GM18519 (cell line): ENCODE measurements around the gene SCGB2B2.
"Not testable (repeated sequence)": the region's sequence is repeated elsewhere in the genome, so short reads cannot be mapped to it uniquely, and the experiment has no call there.

ENCODE experiments used
- ATAC-seq: cut with Tn5 transposase; IDR thresholded peaks from one replicate; pipeline ENCODE4 v1.9.1; 2021; ENCODE audit warnings: mild to moderate bottlenecking, moderate library complexity; ENCODE audit not compliant: unreplicated experiment, low FRiP score

SCGB2B2 gene

GRCh38 chr19:34671972-34672371 lies 5.0 kb downstream of the SCGB2B2 start:
- no peak for ATAC-seq

GRCh38 chr19:34669305-34669704 lies 7.7 kb downstream of the SCGB2B2 start:
- no peak for ATAC-seq

- not testable (repeated sequence) for ATAC-seq
These were observed 8.3 kb downstream of the SCGB2B2 start for GRCh38 chr19:34668690-34669089.

GRCh38 chr19:34668077-34668689 lies 8.8 kb downstream of the SCGB2B2 start:
- ATAC-seq = not testable (repeated sequence)

DNA sequence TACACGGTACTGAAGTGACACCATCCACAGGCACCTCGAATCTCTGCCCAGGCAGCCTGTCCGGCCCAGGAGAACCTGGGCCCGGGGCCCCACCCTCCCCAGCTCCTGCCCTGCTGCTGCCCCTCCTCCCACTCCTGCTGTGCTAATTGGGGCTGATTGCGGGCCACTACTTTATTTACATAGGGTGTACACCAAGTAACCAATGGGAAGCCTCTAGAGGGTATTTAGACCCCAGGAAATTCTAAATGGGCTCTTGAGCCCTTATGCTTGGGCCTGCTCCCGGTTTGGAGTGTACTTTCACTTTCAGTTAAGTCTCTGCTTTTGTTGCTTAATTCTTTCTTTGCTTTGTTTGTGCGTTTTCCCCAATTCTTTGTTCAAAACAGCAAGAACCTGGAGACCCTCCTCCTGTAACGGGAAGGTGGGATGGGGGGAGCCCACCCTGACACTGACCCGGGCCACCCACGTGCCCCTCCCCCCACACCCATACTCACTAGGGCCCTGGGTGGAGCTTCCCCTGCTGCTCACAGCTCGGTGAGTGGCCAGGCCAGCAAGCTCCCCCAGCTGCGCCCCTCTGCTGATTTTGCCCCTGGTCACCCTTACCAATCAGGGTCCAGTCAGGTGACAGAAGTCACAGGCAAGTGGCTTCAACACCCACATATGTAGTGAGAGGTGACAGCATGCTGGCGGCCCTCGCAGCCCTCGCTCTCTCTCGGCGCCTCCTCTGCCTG lies 9.4 kb downstream of the SCGB2B2 start:
- no peak for ATAC-seq

GRCh38 chr19:34666958-34667265 lies 10.0 kb downstream of the SCGB2B2 start:
- ATAC-seq = no peak

GRCh38 chr19:34666200-34666957 lies 10.6 kb downstream of the SCGB2B2 start:
- no peak for ATAC-seq

DNA sequence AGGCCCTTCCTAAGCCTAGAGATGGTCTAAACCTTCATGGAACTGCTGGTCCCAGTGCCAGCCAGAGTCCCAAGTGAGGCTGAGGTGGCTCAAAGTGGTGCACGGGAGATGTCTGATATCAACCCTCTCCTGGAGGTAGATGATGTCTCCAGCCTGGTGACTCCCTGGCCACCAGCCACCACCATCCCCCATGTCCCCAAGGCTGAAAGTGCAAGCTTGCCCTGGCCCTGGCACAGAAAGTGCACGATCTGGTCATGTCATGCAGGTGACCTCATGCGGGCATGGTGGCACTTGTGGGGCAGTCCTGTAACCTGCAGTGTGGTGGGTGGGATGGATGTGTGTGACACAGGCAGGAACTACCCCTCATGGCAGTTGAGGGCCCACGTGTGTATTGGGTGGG lies 11.7 kb downstream of the SCGB2B2 start:
- not testable (repeated sequence) for ATAC-seq

- ATAC-seq = no peak
These were observed 12.1 kb downstream of the SCGB2B2 start for GRCh38 chr19:34664870-34665269.

DNA sequence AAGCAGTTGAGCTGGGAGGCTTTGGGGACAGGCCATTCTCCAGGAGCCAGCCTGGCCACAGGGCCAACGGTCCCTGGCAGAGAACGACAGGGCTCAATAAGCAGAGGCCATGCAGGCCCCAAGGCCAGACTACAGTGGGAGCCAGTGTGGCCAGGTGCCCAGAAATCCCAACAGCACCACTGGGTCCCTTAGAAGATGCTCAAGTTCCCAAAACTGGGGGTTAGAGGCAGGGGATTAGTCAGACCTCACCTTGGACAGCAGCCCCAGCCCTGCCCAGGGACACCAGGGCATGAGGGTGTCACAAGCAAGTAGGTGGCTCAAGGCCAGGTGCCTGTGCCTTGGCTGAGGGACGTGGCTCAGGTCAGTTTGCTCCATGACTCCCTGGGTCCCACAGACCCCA lies 12.8 kb downstream of the SCGB2B2 start:
- no peak for ATAC-seq

DNA sequence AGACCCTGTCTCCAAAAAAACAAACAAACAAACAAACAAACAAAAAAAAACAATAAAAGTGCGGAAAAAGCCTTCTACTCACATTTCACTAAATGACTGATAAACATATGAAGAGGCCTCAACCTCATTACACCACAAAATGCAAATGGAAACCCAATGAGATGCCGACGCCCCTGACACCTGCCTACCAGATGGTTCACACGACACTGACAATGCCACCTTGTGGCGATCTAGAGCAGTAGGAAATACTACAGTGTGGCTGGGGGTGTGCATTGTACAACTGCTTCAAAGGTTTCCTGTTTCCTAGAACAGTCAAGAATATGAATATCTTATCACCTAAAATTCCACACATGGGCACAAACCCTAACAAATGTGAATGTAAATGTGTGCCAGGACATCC lies 14.0 kb downstream of the SCGB2B2 start:
- no peak for ATAC-seq

DNA sequence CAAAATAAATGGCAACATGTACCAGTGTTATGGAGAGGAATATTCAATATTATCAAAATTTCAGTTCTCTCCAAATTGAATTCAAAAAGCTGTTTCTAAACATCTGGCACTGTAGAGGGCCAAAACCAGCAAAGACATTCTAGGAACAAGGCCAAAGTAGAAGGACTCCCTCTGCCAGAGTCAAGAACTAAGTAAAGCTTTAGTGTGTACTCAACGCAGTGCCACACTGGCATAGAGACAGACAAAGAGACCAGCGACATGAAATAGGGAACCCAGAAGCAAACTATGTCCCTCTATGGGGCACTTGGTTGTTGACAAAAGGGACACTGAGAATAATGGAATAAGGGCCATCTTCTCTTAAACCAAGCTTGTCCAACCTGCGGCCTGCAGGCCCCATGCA lies 15.6 kb downstream of the SCGB2B2 start:
- ATAC-seq = no peak

GRCh38 chr19:34655651-34656050 lies 21.3 kb downstream of the SCGB2B2 start:
- ATAC-seq = no peak

DNA sequence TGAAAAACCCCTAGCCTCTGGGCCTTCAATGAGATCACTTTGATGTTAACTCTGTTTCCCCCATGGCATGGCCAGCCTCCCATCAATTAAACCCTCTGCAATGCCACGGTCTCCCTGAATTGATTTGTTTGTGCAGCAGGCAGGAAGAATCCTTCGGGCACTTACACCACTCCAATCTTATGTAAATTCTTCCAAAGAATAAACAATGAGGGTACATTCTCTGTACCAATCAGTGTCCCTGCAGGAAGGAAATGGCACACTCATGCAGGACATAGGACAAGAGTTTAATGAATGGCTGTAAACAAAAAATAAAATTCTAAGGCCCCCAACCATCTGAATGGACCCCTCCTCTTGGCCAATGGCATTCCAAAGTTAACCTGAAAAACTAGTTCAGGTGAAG lies 22.2 kb downstream of the SCGB2B2 start:
- no peak for ATAC-seq

GRCh38 chr19:34651747-34652146 lies 25.2 kb downstream of the SCGB2B2 start:
- ATAC-seq = no peak

DNA sequence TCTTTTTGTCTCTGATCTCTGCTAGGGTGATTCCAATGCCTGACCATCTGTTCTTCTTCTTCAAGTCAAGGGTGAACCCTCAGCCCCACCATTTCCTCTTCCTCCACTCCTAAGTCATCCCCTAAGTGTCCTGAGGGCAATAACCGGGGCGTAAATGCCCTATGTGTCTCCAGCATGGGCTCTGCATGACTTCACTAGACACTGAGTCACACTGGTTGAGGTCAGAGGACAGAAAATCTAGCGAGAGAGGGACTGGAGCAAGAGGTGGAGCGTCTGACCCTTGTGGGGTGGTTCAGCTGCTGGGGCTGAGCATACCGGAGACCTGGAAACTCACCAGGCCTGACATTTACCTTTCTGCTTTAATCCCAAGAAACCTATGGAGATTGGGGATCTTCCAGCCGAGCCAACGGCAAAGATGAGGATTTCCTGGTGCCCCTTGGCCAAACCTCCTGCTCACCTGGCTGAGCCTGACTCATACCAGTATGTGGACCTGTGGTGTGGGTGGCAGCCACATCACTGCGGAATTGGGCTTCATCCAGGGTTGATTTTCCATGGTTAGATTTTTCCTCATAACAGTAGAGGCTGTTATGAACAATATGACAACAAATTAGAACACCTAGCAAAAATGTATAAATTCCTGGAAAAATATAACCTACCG lies 26.9 kb downstream of the SCGB2B2 start:
- ATAC-seq = no peak

DNA sequence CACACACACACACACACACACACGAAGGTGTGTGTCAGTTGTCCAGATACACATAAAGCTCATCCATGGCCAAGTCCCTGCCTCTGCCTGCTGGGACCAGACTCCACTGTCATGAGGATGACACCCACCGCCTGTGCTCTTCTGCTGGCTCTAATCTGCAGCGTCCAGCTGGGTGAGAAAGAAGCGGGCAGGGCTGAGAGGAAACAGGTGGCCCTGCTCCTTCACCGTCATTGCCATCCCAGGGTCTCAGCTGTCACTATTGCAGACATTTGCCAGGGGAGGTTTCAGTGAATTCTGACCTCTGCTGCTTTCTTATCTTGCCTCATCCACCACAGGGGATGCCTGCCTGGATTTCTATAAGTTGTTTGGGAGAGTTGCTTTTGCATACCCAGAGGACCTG lies 31.4 kb downstream of the SCGB2B2 start:
- ATAC-seq = no peak

DNA sequence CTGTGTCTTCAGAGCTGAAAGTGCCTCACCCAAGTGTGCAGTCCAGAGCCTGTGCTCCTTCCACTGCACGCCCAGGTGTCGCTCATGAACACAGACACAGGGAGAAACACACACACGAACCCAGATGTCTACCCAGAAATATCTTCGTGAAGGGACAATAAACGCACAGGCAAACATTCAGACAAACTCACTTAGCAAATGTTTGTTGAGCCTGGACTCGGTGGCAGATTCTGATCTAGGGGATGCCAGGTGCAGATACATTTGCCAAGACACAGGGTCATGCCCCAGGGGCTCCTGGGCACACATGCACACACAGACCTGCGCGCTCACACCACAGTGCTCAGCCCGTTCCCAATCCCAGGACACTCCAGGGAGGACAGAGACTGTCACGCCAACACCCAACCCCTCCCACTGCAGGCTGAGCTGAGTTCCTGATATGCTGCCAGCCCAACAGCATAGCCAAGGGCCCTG lies 31.9 kb downstream of the SCGB2B2 start:
- ATAC-seq = no peak

GRCh38 chr19:34642241-34642640 lies 34.7 kb downstream of the SCGB2B2 start:
- no peak for ATAC-seq

DNA sequence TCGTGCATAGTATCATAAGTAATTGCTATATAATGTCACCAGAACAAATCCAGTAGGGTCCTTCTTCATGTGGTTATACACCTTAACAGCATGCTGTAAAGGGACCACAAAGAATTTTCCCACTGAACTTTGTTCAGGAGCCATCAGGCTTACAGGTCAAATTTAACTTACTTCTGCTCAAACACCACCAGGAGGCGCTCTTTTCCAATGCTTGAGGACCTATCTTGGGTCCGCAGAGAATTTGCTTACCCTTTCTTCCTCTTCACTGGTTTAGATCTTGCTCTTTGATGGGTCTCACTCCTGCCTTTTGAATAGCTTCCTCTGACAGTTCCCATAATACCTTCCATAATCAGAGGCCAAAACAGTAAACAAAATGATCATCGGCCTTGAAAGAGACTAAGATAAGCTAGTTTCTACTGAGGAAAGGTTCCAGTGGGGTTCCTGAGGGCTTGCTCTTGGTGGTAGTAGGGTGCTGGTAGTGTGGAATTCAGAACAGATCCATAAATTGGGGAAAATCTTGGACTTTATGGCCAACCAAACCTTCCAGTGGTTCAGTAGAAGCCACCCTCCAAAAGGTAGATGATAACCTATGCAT lies 37.4 kb downstream of the SCGB2B2 start:
- no peak for ATAC-seq

GRCh38 chr19:34633802-34634201 lies 43.2 kb downstream of the SCGB2B2 start:
- ATAC-seq = no peak
